Prostate gland (tissue), 2 donors: ENCODE data around the gene PDE2A.

Experiments
- POLR2A ChIP-seq: fragments of 450-650 bp; IDR thresholded peaks from one replicate; pipeline ENCODE4 v1.6.1; 2016; ENCODE audit warnings: antibody characterized with exemption, mild to moderate bottlenecking
- POLR2AphosphoS5 ChIP-seq: sonication (generic); formaldehyde crosslinking; IDR thresholded peaks from one replicate; pipeline ENCODE4 v1.6.1; 2017; ENCODE audit warnings: antibody characterized with exemption
- TF ChIP-seq, protein P1 (sequence below), 4 experiments: fragments of 200-600 bp in 2 of 4; fragments of 450-650 bp in 2 of 4; sonication (generic) in 2 of 4; IDR thresholded peaks; 1 replicate in 3 of 4; 2 replicates in 1 of 4; pipeline ENCODE4 v1.5.1; 2016 to 2019; ENCODE audit warnings: antibody characterized with exemption in 4 of 4, mild to moderate bottlenecking in 2 of 4, moderate library complexity in 2 of 4

DNA sequence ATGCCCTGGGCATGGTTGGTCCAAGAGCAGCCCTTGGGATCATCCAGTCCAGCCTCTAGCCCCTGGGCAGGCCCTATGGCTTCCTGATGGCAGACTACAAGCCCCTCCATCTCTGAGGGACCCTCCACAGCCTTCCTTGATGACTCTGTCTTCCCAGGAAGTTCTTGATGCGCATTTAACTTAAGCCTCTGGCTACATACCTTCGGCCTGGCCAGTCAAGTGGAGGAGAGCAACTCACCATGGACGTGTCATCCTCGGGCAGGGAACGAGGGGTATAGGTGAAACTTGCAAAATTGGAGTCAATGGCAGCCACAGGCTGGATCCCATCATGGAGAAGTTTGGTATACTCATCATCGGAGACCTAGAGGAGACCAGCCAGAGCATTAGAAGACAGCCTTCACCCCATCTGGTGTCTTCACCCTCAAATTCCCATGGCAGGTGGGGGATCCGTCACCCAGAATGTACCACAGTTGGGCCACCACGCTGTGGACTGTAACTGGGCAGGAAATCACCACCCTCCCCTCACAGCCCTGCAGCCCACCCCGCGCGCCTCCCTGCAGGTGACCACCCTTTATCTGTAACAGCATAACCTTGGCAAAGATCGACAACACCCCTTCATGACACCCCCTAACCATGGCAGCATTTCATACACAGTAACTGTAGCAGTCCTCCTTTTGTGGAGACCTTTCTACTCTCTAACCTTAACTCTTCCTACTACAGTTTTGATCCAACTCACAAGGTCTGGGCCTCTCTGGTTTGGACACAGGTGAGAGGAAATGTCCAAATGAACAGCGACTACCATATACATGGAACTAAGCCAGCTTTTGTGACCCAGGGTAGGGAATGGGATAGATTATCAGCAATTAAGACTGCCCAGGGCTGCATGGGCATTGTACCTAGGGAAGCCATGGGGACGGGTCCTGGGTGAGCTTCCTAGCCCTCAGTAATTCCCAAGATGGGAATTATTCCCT lies 91.7 kb downstream of the PDE2A start:
- TF ChIP-seq POLR2A (no peak), POLR2AphosphoS5 (no peak)
- TF ChIP-seq, protein P1, sequence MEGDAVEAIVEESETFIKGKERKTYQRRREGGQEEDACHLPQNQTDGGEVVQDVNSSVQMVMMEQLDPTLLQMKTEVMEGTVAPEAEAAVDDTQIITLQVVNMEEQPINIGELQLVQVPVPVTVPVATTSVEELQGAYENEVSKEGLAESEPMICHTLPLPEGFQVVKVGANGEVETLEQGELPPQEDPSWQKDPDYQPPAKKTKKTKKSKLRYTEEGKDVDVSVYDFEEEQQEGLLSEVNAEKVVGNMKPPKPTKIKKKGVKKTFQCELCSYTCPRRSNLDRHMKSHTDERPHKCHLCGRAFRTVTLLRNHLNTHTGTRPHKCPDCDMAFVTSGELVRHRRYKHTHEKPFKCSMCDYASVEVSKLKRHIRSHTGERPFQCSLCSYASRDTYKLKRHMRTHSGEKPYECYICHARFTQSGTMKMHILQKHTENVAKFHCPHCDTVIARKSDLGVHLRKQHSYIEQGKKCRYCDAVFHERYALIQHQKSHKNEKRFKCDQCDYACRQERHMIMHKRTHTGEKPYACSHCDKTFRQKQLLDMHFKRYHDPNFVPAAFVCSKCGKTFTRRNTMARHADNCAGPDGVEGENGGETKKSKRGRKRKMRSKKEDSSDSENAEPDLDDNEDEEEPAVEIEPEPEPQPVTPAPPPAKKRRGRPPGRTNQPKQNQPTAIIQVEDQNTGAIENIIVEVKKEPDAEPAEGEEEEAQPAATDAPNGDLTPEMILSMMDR (IDR thresholded peaks at IDR 0.05), result no peak
